Activated T-helper 17 cell treated with anti-CD3 and anti-CD28 coated beads, Interleukin-2, amount 50 U/mL, for 72 hours (primary cell): ENCODE results near the gene EPC1. TPM values are rescaled to one million over a fixed set of nuclear protein-coding genes. Genes with fewer than 3 reads are reported as not detected.
A peak's percentile ranks its signal among the peaks of the same experiment; 100 is the strongest.
"Not testable (repeated sequence)": the region's sequence is repeated elsewhere in the genome, so short reads cannot be mapped to it uniquely, and the experiment has no call there.

ENCODE experiments used
- ATAC-seq: fragments of 150-1000 bp; cut with Tn5 transposase; replicated peaks from 2 replicates; pipeline ENCODE4 v1.10.0; 2021; ENCODE audit warnings: mild to moderate bottlenecking, moderate library complexity
- H3K27ac Mint-ChIP-seq: one replicate; pipeline ENCODE4 v1.8.0; 2022; ENCODE audit warnings: mixed read lengths
- H3K27me3 Mint-ChIP-seq: one replicate; pipeline ENCODE4 v1.8.0; 2022; ENCODE audit warnings: mixed read lengths
- H3K36me3 Mint-ChIP-seq: one replicate; pipeline ENCODE4 v1.8.0; 2022; ENCODE audit warnings: low read depth, mild to moderate bottlenecking, mixed read lengths
- H3K4me1 Mint-ChIP-seq: one replicate; pipeline ENCODE4 v1.8.0; 2022; ENCODE audit warnings: mixed read lengths
- H3K4me3 Mint-ChIP-seq: one replicate; pipeline ENCODE4 v1.8.0; 2022; ENCODE audit warnings: mild to moderate bottlenecking, mixed read lengths
- H3K9me3 Mint-ChIP-seq: one replicate; pipeline ENCODE4 v1.8.0; 2022; ENCODE audit warnings: mixed read lengths
- total RNA-seq, 2 donors: library from RNA; stranded (reverse); gene quantifications; one replicate each; pipeline ENCODE4 v1.2.3, GENCODE V29; 2022

EPC1 gene
- total RNA-seq = 10 to 100 TPM; 36.3 to 40.4 TPM

DNA sequence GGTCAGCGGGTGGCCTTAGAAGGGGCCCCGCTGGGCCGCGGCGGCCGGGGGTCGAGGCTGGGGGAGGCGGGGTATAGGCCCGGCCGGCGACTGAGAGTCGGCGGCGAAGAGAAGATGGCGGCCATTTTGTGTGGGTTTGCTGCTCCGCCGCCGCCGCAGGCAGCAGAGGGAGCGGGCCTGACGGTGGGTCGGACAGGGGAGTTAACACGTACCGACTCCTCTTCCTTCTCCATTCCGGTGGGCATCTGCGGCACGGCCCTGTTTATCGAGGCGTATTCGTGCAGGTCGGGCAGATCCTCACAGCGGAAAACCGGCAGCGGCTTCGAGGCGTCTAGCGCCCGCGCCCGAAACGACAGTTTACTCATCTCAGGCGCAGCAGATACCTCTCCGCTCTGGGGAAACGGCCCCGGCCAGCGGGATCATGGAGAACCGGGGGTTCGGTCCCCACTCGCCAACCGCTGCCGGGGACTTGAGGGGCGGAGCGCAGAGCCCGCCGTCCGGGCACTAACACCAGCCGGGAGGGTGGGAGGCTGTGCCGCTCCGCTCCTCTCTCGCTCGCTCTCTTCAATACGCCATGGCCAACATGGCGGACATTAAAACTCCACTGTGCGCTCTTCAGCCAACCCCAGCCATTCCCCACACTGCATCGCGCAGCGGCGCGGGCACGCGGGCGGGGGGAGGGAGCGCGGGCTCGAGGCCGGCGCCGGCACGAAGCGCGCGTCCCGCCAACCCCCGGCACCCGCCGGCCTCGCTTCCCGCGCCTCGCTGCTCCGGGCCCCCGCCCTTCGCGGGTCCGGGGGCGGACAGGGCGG, at the start of gene EPC1:
Gene EPC1, minus strand, starts transcription at position 608 of the 812 bp plus-strand sequence. Its CDS starts 243 bp downstream, at position 365.
- Mint-ChIP-seq H3K27me3 (no peaks in the 10 kb centered on the region), H3K9me3 (no peaks in the 10 kb centered on the region), H3K27ac (peak within 1 kb of the TSS; percentile 97), H3K4me3 (peak within 1 kb of the TSS; percentile 95), H3K36me3 (peaks cover 53% of the 10 kb centered on the region), H3K4me1 (peaks cover 34% of the 10 kb centered on the region)
- peak; percentile 71 for ATAC-seq

DNA sequence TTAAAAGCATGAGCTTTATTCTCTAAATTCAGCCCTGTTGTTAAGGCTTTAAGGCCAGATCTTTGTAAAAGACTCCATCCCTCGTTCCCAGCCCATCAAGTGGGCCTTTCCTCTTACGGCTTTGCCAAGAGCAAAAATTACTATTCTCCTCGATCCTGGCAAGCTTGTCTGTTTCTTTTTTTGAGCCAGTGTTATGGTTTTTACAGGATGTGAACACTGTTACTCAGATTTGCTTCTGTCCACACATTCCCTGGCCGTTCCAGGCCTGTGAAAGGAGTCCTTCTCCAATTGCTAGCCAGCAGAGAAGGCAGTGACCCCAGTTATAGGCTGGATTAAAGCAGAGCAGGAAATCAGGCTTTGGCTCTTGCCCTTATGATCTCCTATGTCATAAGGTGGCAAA, 47.0 kb upstream of the EPC1 start:
- ATAC-seq = no peak
- Mint-ChIP-seq H3K4me3 (no peak overlapping the region), H3K27me3 (no peaks in the 10 kb centered on the region), H3K9me3 (peaks cover 2% of the 10 kb centered on the region), H3K4me1 (peaks cover 1% of the 10 kb centered on the region), H3K36me3 (no peaks in the 10 kb centered on the region), H3K27ac (no peak overlapping the region)

- H3K9me3 Mint-ChIP-seq, H3K4me3 Mint-ChIP-seq, ATAC-seq, H3K36me3 Mint-ChIP-seq, H3K27ac Mint-ChIP-seq, H3K27me3 Mint-ChIP-seq, H3K4me1 Mint-ChIP-seq: not testable (repeated sequence)
Observed at GRCh38 chr10:32392284-32392683, 45.3 kb upstream of the EPC1 start.

DNA sequence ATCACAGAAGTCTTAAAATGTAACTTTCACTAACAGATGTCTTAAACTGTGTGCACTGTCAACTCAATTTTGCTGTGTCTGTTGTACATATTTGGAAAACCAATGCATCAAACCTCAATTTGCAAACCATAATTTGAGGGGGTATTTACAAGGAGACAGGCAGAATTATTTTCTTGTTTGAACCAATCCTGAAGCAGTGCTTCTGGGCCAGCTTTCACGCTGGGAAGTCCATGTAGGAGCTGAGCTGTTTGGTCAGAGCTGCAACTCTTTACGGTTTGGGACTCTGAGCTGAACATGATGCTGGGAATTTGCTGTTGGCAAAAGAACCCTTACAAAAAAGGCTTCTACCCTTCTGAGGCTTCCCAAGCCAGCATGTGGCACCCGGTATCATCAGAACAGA, 43.2 kb upstream of the EPC1 start:
- no peak overlapping the region for H3K27ac Mint-ChIP-seq
- H3K9me3 Mint-ChIP-seq = peaks cover 5% of the 10 kb centered on the region
- H3K4me1 Mint-ChIP-seq = peaks cover 8% of the 10 kb centered on the region
- no peak for ATAC-seq
- no peak overlapping the region for H3K4me3 Mint-ChIP-seq
- no peaks in the 10 kb centered on the region for H3K36me3 Mint-ChIP-seq
- H3K27me3 Mint-ChIP-seq = no peaks in the 10 kb centered on the region

DNA sequence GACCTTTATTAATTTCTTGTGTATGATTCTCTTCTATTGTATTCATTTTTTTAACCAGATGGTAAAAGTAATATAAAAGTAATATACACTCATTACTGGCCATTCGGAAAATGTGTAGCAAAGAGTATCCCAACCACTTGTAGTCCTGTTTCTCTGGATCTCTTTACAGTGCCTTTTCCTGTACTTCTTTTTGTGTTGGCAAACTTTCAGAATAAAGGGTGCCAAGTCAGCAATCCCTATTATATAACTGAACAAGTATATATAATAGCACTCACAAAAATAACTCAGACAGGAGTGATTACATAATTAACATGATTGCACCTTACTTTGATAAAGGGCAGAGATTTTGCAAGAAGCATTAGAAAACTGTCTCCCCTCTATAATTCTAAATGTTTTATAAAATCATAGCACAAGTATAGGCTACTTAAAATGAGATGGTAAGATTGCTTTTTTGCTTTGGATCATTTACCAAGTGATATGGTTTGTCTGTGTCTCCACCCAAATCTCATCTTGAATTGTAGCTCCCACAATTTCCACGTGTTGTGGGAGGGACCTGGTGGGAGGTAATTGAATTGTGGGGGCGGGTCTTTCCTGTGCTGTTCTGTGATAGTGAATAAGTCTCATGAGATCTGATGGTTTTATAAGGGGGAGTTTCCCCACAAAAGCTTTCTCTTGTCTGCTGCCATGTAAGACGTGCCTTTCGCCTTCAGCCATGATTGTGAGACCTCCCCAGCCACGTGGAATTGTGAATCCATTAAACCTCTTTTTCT, 41.5 kb upstream of the EPC1 start:
- H3K4me1 Mint-ChIP-seq = peaks cover 8% of the 10 kb centered on the region
- ATAC-seq = no peak
- peak overlapping the region; percentile 38 for H3K4me3 Mint-ChIP-seq
- H3K27ac Mint-ChIP-seq = no peak overlapping the region
- H3K36me3 Mint-ChIP-seq = no peaks in the 10 kb centered on the region
- peaks cover 5% of the 10 kb centered on the region for H3K9me3 Mint-ChIP-seq
- H3K27me3 Mint-ChIP-seq = no peaks in the 10 kb centered on the region

- H3K4me3 Mint-ChIP-seq = no peak overlapping the region
- H3K9me3 Mint-ChIP-seq = peaks cover 5% of the 10 kb centered on the region
- no peaks in the 10 kb centered on the region for H3K27me3 Mint-ChIP-seq
- H3K27ac Mint-ChIP-seq = no peak overlapping the region
- no peaks in the 10 kb centered on the region for H3K36me3 Mint-ChIP-seq
- ATAC-seq = no peak
- peaks cover 12% of the 10 kb centered on the region for H3K4me1 Mint-ChIP-seq
Observed at GRCh38 chr10:32386623-32387260, 39.8 kb upstream of the EPC1 start.

- H3K9me3 Mint-ChIP-seq = peaks cover 5% of the 10 kb centered on the region
- H3K4me3 Mint-ChIP-seq = no peak overlapping the region
- H3K27me3 Mint-ChIP-seq = no peaks in the 10 kb centered on the region
- H3K36me3 Mint-ChIP-seq = no peaks in the 10 kb centered on the region
- H3K4me1 Mint-ChIP-seq = peaks cover 21% of the 10 kb centered on the region
- no peak for ATAC-seq
- no peak overlapping the region for H3K27ac Mint-ChIP-seq
Observed at GRCh38 chr10:32384171-32384570, 37.2 kb upstream of the EPC1 start.

DNA sequence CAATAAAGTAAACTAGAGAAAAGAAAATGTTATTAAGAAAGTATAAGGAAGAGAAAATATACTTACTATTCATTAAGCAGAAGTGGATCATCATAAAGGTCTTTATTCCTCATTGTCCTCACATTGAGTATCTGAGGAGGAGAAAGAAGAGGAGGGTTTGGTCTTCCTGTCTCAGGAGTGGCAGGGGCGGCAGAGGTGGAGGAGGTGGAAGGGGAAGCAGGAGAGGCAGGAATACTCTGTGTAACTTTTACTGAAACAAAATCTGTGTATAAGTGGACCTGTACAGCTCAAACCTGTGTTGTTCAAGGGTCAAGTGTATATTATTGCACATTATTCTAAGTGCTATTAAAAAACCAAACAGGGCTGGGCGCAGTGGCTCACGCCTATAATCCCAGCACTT, 34.2 kb upstream of the EPC1 start:
- H3K27ac Mint-ChIP-seq = peak overlapping the region; percentile 72
- H3K27me3 Mint-ChIP-seq = no peaks in the 10 kb centered on the region
- no peaks in the 10 kb centered on the region for H3K9me3 Mint-ChIP-seq
- peaks cover 8% of the 10 kb centered on the region for H3K36me3 Mint-ChIP-seq
- H3K4me1 Mint-ChIP-seq = peaks cover 13% of the 10 kb centered on the region
- ATAC-seq = no peak
- peak overlapping the region; percentile 38 for H3K4me3 Mint-ChIP-seq

DNA sequence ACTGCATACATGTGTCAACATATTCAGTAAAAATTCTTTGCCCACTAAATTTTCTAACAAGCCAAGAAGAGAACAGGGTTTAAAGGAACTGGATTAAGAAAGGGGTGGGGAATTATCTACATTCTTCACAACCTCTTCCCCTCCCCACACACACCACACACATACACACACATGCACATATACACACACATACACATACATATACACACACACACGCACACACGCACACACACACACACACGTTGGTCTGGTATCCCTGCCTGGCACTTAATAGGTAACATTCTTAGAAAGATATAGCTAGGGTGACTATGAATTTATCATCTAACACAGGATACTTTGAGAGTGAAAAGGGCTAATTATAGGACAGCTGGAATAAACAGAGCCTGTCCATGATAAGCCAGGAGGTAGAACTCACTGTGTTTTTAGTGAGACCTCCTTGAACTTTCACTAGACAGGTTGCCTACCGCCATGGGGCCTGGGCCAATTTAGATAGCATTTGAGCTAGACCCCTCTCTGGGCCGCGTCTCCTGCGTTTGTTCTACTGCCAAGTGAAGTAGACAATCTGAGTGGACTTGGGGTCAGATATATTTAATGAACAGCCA, 33.1 kb upstream of the EPC1 start:
- Mint-ChIP-seq H3K36me3 (peaks cover 14% of the 10 kb centered on the region), H3K27me3 (no peaks in the 10 kb centered on the region), H3K27ac (no peak overlapping the region), H3K4me3 (no peak overlapping the region), H3K9me3 (no peaks in the 10 kb centered on the region), H3K4me1 (peaks cover 18% of the 10 kb centered on the region)
- no peak for ATAC-seq

GRCh38 chr10:32379318-32379949, 32.5 kb upstream of the EPC1 start:
- peak; percentile 39 for ATAC-seq
- Mint-ChIP-seq H3K36me3 (peaks cover 18% of the 10 kb centered on the region), H3K9me3 (no peaks in the 10 kb centered on the region), H3K4me3 (no peak overlapping the region), H3K27ac (no peak overlapping the region), H3K4me1 (peaks cover 23% of the 10 kb centered on the region), H3K27me3 (no peaks in the 10 kb centered on the region)

- H3K4me1 Mint-ChIP-seq = peaks cover 31% of the 10 kb centered on the region
- no peak overlapping the region for H3K27ac Mint-ChIP-seq
- H3K27me3 Mint-ChIP-seq = no peaks in the 10 kb centered on the region
- no peak overlapping the region for H3K4me3 Mint-ChIP-seq
- no peaks in the 10 kb centered on the region for H3K9me3 Mint-ChIP-seq
- ATAC-seq = peak; percentile 96
- H3K36me3 Mint-ChIP-seq = peaks cover 20% of the 10 kb centered on the region
Observed at GRCh38 chr10:32378363-32379317, 31.7 kb upstream of the EPC1 start.

DNA sequence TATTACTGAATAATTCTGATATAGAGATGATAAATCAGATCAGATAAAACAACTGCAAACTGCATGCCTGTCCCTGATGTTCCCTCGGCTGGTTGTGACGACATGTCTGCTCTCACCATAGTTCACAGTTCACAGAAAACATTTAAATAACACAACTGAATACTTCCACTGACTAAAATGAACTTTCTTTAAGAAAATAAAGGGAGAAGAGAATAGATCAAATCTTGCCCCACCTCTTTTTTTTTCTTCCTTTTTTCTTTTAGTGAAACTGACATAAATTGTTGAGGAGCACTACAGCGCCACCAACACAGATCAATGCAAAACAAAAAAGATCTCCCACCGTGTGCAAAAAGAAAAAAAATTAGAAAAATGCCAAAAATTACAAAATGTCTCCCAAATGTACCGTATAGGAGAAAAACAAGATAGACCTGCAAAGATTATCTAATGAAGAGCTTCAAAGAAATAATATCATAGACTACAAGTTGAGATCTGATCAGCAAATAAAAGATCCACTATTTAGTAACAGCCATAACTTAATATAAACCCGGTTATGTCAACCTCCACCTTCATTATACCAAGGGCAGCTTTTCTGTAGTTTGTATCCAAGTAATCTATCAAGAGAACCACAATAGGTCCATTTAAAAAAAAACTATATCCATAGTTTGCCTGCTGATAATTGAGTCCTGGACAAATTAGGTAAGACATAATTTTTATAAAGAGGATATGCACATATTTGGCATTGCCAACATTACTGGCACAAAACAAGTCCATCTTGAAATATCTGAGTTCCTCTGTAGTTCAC, 30.7 kb upstream of the EPC1 start:
- Mint-ChIP-seq H3K4me1 (peaks cover 38% of the 10 kb centered on the region), H3K4me3 (no peak overlapping the region), H3K27me3 (no peaks in the 10 kb centered on the region), H3K36me3 (peaks cover 25% of the 10 kb centered on the region), H3K27ac (no peak overlapping the region), H3K9me3 (no peaks in the 10 kb centered on the region)
- ATAC-seq = peak; percentile 18
